ENCODE results near the gene NCOA5. TPM values are rescaled to one million over a fixed set of nuclear protein-coding genes. Genes with fewer than 3 reads are reported as not detected.

Gene NCOA5
- total RNA-seq, 1 donor: 18.6 TPM

- no peak for DNase-seq (ENCODE audit: low read depth)
- TF ChIP-seq, protein P1, sequence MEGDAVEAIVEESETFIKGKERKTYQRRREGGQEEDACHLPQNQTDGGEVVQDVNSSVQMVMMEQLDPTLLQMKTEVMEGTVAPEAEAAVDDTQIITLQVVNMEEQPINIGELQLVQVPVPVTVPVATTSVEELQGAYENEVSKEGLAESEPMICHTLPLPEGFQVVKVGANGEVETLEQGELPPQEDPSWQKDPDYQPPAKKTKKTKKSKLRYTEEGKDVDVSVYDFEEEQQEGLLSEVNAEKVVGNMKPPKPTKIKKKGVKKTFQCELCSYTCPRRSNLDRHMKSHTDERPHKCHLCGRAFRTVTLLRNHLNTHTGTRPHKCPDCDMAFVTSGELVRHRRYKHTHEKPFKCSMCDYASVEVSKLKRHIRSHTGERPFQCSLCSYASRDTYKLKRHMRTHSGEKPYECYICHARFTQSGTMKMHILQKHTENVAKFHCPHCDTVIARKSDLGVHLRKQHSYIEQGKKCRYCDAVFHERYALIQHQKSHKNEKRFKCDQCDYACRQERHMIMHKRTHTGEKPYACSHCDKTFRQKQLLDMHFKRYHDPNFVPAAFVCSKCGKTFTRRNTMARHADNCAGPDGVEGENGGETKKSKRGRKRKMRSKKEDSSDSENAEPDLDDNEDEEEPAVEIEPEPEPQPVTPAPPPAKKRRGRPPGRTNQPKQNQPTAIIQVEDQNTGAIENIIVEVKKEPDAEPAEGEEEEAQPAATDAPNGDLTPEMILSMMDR (IDR thresholded peaks at IDR 0.05; ENCODE audit: insufficient read depth, low read depth, low read length): no peak
- H3K4me3 ChIP-seq (ENCODE audit: low read depth, low read length): no peak overlapping the region
These were observed 29.8 kb upstream of the NCOA5 start for GRCh38 chr20:46119547-46119946.

DNA sequence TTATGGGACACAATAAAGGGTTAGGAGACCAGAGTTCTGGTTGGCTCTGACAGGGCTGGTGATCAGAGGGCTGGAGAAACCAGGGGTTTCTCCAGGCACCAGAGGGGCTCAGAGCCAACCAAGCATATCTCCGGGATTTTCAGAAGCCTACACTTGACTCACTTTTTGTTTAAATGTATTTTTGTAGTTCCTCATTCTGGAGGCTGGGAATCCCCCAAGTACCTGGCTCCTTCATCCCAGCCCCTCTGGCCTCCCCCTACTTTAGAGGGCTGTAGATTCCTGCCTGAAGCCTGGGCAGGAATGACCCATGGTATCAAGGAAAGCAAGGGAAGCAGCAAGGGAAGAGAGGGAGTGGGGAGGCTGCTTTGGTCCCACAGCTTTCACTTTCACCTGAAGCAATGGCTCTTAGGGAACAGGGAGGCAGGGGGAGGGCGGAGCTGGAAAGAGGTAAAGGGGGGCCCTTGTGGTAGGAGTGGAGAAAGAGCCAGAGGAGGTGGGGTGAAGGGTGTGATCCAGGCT is 29.3 kb upstream of the NCOA5 start:
- no peak overlapping the region for H3K4me3 ChIP-seq (ENCODE audit: low read depth, low read length)
- TF ChIP-seq, protein P1 (IDR thresholded peaks at IDR 0.05; ENCODE audit: insufficient read depth, low read depth, low read length): no peak
- no peak for DNase-seq (ENCODE audit: low read depth)

- TF ChIP-seq, protein P1 (IDR thresholded peaks at IDR 0.05; ENCODE audit: insufficient read depth, low read depth, low read length): no peak
- H3K4me3 ChIP-seq (ENCODE audit: low read depth, low read length): peak overlapping the region; percentile 52
These were observed 28.8 kb upstream of the NCOA5 start for GRCh38 chr20:46118481-46119020.

DNA sequence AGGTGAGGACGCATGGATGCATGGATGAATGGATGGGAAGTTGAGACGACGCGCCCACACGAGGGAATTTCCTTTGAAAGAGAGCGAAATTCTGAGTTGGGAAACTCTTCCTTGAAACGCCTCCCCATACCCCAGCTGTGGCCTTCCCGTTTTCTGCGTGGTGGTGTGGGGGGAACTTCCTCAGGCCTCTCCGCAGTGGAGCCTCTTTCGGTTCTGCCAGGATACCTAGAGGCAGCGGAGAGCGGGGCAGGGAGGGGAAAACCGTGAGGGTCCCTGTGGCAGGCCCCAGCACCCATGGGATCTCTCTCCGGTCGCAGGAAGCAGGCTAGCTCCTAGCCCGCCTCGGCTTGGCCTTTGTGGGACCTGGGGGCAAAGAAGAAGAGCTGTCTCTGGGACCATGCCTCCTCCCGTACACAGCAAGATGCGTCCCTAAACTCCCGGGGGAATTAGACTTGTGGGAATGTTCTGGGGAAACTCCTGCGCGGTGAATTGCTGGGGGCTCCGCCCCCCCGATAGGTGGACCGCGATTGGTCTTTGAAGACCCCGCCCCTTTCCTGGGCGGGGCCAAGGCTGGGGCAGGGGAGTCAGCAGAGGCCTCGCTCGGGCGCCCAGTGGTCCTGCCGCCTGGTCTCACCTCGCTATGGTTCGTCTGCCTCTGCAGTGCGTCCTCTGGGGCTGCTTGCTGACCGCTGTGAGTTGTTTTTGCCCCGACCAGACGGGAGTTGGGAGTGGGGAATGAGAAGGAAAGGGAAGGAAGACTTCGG is 28.1 kb upstream of the NCOA5 start, which contains the start of gene CD40:
TSS of gene CD40 (plus strand) at position 611 of the 764 bp plus-strand sequence. CDS start at position 641, 30 bp downstream.
- peak; percentile 70 for DNase-seq (ENCODE audit: low read depth)
- H3K4me3 ChIP-seq (ENCODE audit: low read depth, low read length): peak within 1 kb of the TSS; percentile 52
- TF ChIP-seq, protein P1 (IDR thresholded peaks at IDR 0.05; ENCODE audit: insufficient read depth, low read depth, low read length): no peak

More at GRCh38 chr20:46118481-46119020, 28.8 kb upstream of the NCOA5 start:
- no peak for DNase-seq (ENCODE audit: low read depth)

DNA sequence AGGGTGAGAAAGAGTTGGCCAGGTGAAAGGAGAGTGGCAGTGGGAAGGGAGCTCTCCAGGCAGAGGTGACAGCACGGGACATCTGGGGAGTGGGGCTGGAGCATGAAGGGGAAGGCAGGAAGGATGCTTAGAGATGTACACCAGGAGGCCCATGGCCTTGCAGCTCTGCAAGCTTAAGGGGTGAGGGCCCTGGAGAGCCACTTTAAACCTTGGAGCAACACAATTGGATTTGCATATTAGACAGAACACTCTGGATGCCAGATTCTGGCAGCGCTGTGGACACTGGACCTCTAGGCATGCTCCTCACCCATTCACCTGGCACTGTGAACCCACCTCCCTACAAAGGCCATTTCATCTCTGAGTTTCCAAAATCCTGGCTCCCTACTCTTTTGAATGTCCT is 24.7 kb upstream of the NCOA5 start:
- TF ChIP-seq, protein P1 (IDR thresholded peaks at IDR 0.05; ENCODE audit: insufficient read depth, low read depth, low read length): no peak
- DNase-seq (ENCODE audit: low read depth): no peak
- H3K4me3 ChIP-seq (ENCODE audit: low read depth, low read length): no peak overlapping the region

- no peak overlapping the region for H3K4me3 ChIP-seq (ENCODE audit: low read depth, low read length)
- TF ChIP-seq, protein P1 (IDR thresholded peaks at IDR 0.05; ENCODE audit: insufficient read depth, low read depth, low read length): no peak
- DNase-seq (ENCODE audit: low read depth): no peak
These were observed 23.3 kb upstream of the NCOA5 start for GRCh38 chr20:46113113-46113470.

Measured in fibroblast of villous mesenchyme (primary cell).